Caki2 (cell line): Measurements from ENCODE around the gene EIF4G1. TPM values are rescaled to one million over a fixed set of nuclear protein-coding genes. Genes with fewer than 3 reads are reported as not detected.

Source experiments
- DNase-seq: peaks from one replicate; pipeline ENCODE4 v3.0.0-alpha.2; 2015; ENCODE audit warnings: low read depth
- in situ Hi-C: cut with HindIII; loops from 2 replicates; pipeline ENCODE4 v1.10.0; 2016; ENCODE audit warnings: low sequenced_read_pairs, low pct_unique_long_range_greater_than_20kb, mixed read lengths
- total RNA-seq: library from RNA; depleted of rRNA; stranded (reverse); fragments of >200 nt; shearing (Covaris generic); gene quantifications from 2 replicates; pipeline ENCODE4 v1.2.3, GENCODE V29; 2014; ENCODE audit warnings: low replicate concordance

The EIF4G1 gene
- total RNA-seq, 1 experiment from 2014 or later, result 250 TPM

DNA sequence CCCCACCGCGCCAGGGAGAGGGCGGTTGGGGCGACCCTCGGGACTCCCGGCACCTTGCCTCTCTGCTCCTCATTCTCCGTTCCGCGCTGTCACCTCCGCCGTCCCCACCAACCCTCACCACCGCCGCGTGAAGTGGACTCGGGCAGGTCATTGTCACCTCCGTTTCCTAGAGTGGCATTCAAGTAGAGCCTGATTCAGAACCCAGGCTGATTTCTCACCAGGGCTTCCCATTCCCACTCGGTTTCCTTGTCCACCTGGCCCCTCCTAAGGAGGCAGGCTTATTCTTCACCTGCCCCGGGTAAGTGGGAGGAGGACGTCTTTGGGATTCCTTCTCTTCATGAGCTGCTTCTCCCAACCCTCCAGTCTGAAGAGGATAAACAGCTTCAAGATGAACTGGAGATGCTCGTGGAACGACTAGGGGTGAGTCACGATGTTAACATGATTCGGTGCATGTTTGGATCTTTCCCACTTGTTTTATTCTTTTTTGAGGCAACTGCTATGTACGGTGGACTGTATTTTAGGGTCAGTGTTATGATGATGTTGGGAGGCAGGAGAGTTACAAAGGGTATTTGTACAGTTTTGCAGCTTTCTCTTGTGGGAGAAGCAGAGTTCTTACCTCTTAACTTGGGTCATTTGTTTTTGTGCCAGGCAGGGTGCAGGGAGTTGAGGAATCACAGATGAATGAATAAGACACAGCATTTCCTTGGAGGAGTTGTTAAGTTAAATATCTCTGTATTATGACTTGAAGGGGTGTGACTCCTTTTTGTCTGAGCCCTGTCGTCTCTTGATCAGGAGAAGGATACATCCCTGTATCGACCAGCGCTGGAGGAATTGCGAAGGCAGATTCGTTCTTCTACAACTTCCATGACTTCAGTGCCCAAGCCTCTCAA is 14.7 kb upstream of the EIF4G1 start:
- DNase-seq, result no peak

DNA sequence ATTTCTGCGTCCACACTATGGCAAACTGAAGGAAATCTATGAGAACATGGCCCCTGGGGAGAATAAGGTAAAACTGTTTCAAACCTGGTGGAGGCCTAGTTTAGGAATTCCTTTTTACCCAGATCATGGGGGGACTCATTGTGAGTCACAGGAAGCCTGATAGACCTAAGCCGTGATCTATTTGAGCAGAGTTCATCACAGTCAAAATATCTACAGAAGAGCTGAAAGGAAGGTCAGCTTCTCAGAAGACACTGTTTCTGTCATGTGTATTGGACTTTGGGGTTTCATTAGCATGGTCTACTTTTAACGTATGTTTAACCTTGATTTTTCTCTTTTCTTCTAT is 14.1 kb upstream of the EIF4G1 start:
- no peak for DNase-seq

More for the DNA sequence above, 14.7 kb upstream of the EIF4G1 start:
- in situ Hi-C loops, result no loop called here

DNA sequence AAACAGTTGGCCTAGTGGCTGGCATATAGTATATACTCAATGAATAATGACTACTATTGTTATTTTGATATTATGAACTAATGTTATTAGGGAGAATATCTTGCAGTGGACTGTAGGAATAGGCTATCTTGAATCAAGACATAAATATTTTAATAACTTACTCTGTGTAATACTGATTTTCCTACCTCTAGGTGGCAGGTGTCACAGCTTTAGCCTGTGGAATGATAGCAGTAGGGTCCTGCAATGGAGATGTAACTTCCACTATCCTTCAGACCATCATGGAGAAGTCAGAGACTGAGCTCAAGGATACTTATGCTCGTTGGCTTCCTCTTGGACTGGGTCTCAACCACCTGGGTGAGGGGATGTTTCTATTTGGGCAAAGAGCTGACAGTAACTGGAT is 8.8 kb upstream of the EIF4G1 start:
- no peak for DNase-seq
- in situ Hi-C loops, result no loop called here

More for the DNA sequence above, 14.1 kb upstream of the EIF4G1 start:
- in situ Hi-C loops, result no loop called here

DNA sequence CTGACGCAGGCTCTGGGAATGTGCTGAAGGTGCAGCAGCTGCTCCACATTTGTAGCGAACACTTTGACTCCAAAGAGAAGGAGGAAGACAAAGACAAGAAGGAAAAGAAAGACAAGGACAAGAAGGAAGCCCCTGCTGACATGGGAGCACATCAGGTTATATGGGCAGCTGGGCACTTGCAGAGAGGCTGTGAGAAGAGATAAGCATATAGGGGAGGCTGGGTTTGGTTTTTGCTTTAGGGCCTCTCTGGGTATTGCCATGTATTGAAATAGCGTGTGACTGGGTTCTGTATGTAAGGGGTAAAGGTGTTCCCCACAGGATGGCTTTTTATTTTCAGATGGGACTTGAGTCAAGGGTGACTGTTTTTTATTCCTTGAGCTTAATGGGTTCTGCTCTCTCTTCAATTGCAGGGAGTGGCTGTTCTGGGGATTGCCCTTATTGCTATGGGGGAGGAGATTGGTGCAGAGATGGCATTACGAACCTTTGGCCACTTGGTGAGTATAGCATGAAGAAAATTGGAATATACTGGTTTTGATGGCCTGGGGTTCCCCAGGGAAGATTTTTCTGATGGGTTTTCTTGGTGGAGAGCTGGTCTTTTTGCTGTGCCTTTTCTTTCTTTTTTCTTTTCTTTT is 7.9 kb upstream of the EIF4G1 start:
- in situ Hi-C loops, result no loop called here
- DNase-seq, result no peak

DNA sequence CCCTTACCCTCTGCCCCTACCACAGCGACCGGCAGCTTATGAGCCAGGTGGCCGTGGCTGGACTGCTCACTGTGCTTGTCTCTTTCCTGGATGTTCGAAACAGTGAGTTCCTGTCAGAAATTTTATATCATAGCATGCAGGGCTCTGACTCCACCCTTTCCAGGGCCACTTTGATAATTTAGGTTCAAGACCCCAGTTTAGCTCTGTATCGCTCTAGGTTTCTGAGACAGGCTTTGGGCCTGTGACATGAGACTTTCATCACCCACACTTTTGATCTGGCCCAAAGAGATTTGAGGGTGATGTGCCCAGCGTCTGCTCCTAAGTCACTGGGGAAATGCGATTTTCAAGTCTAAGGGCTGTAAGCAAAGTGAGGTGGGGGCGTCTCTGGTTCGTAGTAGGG is 6.5 kb upstream of the EIF4G1 start:
- no peak for DNase-seq
- in situ Hi-C loops, result no loop called here

DNA sequence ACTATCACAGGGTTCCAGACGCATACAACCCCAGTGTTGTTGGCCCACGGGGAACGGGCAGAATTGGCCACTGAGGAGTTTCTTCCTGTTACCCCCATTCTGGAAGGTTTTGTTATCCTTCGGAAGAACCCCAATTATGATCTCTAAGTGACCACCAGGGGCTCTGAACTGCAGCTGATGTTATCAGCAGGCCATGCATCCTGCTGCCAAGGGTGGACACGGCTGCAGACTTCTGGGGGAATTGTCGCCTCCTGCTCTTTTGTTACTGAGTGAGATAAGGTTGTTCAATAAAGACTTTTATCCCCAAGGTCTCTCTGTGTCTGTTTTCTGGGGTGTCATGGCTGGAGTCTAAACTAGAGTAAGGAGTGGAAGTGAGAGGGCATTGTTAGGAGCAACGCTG is 5.7 kb upstream of the EIF4G1 start:
- in situ Hi-C loops, result no loop called here
- DNase-seq, result no peak

DNA sequence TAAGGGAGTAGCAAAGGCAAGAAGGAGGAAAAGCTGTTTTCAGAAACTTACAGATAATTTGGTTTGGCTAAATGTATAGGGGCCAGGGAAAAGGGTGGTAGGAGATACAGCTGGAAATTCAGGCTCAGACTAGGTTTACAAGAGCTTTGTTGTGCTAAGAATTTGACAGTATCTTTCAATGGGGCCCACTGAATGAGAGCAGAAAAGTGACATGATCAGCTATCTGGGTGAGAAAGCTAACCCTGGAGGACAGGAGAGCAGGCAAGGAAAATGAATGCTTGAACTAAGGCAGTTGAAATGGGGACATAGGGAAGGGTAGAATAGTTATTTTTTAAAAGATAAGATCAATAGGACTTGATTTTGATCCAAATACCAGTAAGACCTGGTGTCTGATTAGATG is 2.8 kb upstream of the EIF4G1 start:
- no peak for DNase-seq
- in situ Hi-C loops, result no loop called here

DNA sequence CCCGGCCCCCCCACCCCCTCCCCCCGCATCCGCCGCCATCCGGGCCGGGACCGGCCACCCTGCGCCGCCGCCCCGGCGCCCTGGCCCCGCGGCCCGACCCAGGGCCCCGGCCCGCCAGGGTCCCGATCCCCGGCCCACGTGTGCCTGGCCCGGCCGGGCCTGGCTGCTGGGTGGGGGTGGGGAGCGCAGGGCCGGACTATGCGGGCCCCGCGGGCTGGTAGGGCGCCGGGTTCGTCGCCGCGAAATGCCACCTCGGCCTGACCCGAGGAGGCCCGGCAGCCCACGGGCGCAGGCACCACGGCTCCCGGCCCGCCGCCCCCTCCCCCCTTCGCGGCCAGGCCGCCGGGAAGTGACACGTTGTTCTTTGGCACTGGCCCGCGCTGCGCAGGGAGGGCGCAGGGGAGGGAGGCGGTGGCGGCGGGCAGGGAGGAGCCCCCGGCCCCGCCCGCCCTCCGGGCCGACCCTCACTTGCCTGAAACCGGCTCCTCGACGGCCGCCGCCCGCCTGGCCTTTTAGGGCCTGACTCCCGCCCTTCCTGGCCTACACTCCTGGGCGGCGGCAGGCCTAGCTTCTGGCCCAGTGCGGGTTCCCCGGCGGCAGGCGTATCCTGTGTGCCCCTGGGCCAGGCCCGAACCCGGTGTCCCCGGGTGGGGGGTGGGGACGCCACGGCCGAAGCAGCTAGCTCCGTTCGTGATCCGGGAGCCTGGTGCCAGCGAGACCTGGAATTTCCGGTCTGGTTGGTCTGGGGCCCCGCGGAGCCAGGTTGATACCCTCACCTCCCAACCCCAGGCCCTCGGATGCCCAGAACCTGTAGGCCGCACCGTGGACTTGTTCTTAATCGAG is 515 bp downstream of the EIF4G1 start:
- DNase-seq, result peak; percentile 66
- in situ Hi-C loops, result no loop called here

DNA sequence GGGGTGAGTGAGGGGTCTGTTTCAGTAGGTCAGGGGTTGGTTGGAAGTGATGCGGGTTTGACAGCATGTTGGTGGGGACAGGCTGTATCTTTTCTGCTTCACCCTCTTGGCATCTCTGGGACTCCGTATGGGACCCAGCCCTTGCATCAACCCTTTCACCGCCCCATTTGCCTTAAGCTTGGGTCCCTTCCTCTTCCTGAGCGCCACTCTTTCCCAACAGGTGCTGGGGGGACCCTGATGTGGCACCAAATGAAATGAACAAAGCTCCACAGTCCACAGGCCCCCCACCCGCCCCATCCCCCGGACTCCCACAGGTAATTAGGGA is 1.1 kb downstream of the EIF4G1 start:
- in situ Hi-C loops, result no loop called here
- no peak for DNase-seq

DNA sequence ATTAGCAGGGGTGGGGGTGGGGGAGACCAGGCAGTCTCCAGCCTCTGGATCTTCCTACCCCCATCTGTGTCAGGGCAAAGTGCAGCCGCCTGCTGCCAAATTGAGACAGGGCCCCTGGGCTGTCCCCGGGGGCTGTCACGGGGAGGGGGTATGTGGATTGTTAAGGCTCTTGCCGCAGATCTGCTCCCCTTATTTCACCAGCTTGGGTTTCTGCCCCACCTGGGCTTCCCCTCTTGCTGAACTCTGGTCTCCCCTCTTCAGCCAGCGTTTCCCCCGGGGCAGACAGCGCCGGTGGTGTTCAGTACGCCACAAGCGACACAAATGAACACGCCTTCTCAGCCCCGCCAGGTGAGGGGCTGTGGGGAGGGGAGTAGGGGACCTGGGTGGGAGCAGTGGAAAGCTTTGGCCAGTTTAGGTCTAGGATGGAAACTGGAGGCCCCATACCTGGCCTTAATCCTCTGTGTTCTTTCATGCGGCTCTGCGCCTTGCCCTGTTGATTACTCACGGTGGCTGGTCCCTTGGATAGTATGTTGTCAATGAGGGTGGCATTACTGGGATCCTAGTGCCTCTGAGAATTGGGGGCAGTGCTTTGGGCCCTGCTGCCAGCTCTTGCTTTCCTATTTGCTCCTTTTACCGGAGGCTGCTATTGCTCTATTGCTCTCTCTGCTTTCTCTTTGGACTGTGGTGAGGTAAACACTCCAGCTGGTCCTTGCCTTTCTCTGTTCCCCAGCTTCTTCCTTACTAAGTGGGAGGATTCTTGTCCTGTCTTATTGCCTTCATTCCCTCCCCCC is 1.7 kb downstream of the EIF4G1 start:
- DNase-seq, result no peak
- in situ Hi-C loops, result no loop called here

DNA sequence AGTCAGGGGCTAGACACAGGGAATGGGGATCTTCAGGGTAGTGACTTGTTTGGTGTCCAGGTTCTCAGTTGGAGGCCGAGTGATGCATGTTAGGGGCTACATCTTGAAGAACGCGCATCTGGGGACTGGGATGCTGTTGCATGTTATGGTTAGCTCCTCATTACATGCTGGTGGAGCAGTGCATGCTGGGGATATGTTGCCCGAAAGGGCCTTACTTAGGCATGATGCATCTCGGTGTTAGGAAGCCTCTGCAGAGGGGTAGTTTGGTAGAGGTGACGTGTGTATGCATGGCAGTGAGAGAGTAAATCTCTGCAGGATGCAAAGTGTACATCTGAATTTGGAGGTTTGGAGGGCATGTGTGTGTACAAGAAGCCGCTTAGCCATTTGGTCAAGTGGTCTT is 2.4 kb downstream of the EIF4G1 start:
- DNase-seq, result no peak
- in situ Hi-C loops, result no loop called here

DNA sequence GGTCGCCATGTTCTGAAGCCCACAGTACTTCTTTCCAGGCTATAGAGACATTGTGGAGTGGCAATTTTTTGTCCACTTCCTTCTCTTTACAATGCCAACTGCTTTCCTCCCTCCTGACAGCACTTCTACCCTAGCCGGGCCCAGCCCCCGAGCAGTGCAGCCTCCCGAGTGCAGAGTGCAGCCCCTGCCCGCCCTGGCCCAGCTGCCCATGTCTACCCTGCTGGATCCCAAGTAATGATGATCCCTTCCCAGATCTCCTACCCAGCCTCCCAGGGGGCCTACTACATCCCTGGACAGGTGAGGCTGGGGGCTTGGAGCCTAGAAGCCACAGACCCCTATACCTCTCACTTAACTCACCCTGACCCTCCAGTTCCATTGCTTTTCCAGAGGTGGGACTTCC is 2.8 kb downstream of the EIF4G1 start:
- in situ Hi-C loops, result no loop called here
- no peak for DNase-seq

DNA sequence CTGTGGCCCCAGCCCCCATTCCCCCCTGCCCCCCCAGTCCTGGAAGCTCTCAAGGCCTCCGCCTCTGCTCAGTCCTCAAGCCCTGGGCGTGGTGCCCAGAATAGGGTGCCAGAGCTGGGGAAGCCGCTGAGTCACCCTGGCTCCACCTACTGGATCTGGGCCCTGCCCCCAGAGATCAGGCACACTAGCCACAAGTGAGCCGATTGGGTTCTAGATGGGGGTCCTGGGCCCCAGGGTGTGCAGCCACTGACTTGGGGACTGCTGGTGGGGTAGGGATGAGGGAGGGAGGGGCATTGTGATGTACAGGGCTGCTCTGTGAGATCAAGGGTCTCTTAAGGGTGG is 5.7 kb downstream of the EIF4G1 start:
- in situ Hi-C loops, result no loop called here
- DNase-seq, result peak; percentile 70

DNA sequence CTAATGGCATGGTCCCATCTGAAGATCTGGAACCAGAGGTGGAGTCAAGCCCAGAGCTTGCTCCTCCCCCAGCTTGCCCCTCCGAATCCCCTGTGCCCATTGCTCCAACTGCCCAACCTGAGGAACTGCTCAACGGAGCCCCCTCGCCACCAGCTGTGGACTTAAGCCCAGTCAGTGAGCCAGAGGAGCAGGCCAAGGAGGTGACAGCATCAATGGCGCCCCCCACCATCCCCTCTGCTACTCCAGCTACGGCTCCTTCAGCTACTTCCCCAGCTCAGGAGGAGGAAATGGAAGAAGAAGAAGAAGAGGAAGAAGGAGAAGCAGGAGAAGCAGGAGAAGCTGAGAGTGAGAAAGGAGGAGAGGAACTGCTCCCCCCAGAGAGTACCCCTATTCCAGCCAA is 7.3 kb downstream of the EIF4G1 start:
- DNase-seq, result no peak
- in situ Hi-C loops, result no loop called here

DNA sequence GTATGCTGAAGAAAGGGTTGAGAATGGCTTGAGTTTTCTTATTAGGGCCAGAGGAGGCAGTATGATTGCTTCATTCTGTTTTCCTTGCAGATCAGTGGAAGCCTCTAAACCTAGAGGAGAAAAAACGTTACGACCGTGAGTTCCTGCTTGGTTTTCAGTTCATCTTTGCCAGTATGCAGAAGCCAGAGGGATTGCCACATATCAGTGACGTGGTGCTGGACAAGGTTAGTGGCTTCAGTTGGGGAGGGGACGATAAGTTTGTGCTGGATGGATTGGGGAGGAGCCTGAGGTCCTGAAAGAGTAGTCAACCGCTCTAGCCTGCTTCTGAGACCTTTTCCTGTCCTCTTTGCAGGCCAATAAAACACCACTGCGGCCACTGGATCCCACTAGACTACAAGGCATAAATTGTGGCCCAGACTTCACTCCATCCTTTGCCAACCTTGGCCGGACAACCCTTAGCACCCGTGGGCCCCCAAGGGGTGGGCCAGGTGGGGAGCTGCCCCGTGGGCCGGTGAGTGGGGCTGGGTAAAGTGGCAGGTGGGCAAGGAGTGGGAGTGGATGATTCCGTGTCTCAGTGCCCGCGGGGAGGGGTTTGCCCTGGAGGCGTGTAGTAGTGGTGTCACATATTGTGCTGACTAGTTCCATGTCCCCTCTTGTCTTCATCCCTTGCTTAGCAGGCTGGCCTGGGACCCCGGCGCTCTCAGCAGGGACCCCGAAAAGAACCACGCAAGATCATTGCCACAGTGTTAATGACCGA is 8.5 kb downstream of the EIF4G1 start:
- no peak for DNase-seq
- in situ Hi-C loops, result no loop called here

DNA sequence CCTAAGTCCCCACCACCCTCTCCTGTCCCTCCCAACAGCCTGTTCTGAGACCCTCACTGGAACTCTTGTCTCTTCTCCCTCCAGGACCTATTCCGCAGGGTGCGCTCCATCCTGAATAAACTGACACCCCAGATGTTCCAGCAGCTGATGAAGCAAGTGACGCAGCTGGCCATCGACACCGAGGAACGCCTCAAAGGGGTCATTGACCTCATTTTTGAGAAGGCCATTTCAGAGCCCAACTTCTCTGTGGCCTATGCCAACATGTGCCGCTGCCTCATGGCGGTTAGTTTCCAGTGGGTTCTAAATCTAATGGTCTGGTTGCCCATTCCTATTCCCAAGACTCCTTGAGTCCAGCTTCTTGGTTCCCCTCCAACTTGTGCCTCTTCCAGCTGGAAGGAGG is 9.3 kb downstream of the EIF4G1 start:
- no peak for DNase-seq
- in situ Hi-C loops, result no loop called here

DNA sequence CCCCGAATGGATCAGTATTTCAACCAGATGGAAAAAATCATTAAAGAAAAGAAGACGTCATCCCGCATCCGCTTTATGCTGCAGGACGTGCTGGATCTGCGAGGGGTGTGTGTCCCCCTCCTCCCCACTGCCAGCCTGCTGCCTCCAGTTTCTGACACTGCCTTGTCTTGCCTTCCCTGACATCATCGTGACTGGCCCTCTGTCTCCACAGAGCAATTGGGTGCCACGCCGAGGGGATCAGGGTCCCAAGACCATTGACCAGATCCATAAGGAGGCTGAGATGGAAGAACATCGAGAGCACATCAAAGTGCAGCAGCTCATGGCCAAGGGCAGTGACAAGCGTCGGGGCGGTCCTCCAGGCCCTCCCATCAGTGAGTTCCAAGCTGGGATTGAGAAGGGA is 10.9 kb downstream of the EIF4G1 start:
- DNase-seq, result no peak
- in situ Hi-C loops, result no loop called here
